MM.1S (cell line): ENCODE results near the gene GBP2.

Experiments
- DNase-seq: peaks from one replicate; pipeline ENCODE4 v3.0.0-alpha.2; 2015
- H2AFZ ChIP-seq: fragments of 300-600 bp; sonication (generic); 2 replicates; pipeline ENCODE4 v1.6.0; 2016; ENCODE audit warnings: antibody characterized with exemption, low read length
- H3F3A ChIP-seq: fragments of 300-600 bp; sonication (generic); 2 replicates; pipeline ENCODE4 v1.6.1; 2016; ENCODE audit warnings: mild to moderate bottlenecking, antibody characterized with exemption, low read length, moderate library complexity, mixed read lengths; ENCODE audit not compliant: insufficient read depth
- H3K27ac ChIP-seq: fragments of 300-600 bp; sonication (generic); 2 replicates; pipeline ENCODE4 v1.5.1; 2016; ENCODE audit warnings: mild to moderate bottlenecking, low read length
- H3K27me3 ChIP-seq: fragments of 300-600 bp; sonication (generic); replicated peaks from 2 replicates; pipeline ENCODE4 v1.6.0; 2016; ENCODE audit warnings: low read length; ENCODE audit not compliant: insufficient read depth
- H3K36me3 ChIP-seq: fragments of 300-600 bp; sonication (generic); replicated peaks from 2 replicates; pipeline ENCODE4 v1.6.1; 2016; ENCODE audit warnings: mild to moderate bottlenecking, low read length, mixed read lengths; ENCODE audit not compliant: insufficient read depth
- H3K4me1 ChIP-seq: fragments of 300-600 bp; sonication (generic); 2 replicates; pipeline ENCODE4 v1.6.1; 2016; ENCODE audit warnings: low read length, mixed read lengths
- H3K4me2 ChIP-seq: fragments of 300-600 bp; sonication (generic); 2 replicates; pipeline ENCODE4 v1.6.0; 2016; ENCODE audit warnings: low read depth, low read length
- H3K4me3 ChIP-seq: fragments of 300-600 bp; sonication (generic); 2 replicates; pipeline ENCODE4 v1.5.1; 2016; ENCODE audit warnings: low read length, mixed read lengths
- H3K79me2 ChIP-seq: fragments of 300-600 bp; sonication (generic); 2 replicates; pipeline ENCODE4 v1.6.1; 2016; ENCODE audit warnings: mixed run types, low read length, mixed read lengths
- H3K9ac ChIP-seq: fragments of 300-600 bp; sonication (generic); 2 replicates; pipeline ENCODE4 v1.6.1; 2016; ENCODE audit warnings: low read length, mixed read lengths
- H3K9me2 ChIP-seq: fragments of 300-600 bp; sonication (generic); replicated peaks from 2 replicates; pipeline ENCODE4 v1.6.1; 2016; ENCODE audit warnings: mild to moderate bottlenecking, low read length, mixed read lengths; ENCODE audit not compliant: insufficient read depth
- H3K9me3 ChIP-seq: fragments of 300-600 bp; sonication (generic); replicated peaks from 2 replicates; pipeline ENCODE4 v1.6.1; 2016; ENCODE audit warnings: mild to moderate bottlenecking, low read length, mixed read lengths; ENCODE audit not compliant: insufficient read depth
- H4K20me1 ChIP-seq: fragments of 300-600 bp; sonication (generic); 2 replicates; pipeline ENCODE4 v1.6.1; 2016; ENCODE audit warnings: mild to moderate bottlenecking, low read length, moderate library complexity, mixed read lengths; ENCODE audit not compliant: insufficient read depth
- CTCF ChIP-seq: fragments of 300-600 bp; sonication (generic); IDR thresholded peaks from 2 replicates; pipeline ENCODE4 v1.5.1; 2016; ENCODE audit warnings: antibody characterized with exemption, low read length, mixed read lengths
- EZH2 ChIP-seq: fragments of 300-600 bp; sonication (generic); optimal IDR thresholded peaks from 2 replicates; pipeline ENCODE3; 2017; ENCODE audit warnings: low read depth, mild to moderate bottlenecking, antibody characterized with exemption, low read length, mixed read lengths
- EZH2phosphoT487 ChIP-seq: fragments of 300-600 bp; sonication (generic); IDR thresholded peaks from 2 replicates; pipeline ENCODE4 v1.6.1; 2018; ENCODE audit warnings: antibody characterized with exemption, low read length

Gene GBP2

DNA sequence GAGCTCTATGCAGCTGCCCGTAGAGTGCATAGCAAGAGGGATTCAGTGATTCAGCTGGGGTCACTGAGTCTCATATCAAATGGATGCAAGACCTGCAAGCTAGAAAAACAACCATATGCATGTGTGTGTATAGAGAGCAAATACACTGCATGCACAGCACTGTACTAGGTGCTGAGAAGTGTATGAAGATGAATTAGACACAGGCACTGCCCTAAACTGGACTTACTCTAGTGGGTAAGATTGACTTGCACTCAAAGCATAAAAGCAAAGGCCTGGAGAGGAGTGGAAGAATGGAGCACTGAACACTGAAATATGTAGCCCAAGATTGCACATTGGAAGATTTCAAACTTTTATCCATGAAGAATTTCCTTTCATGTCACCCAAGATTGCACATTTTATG, 55.4 kb downstream of the GBP2 start:
- H3K36me3 ChIP-seq, result no peaks in the 10 kb centered on the region
- no peaks in the 10 kb centered on the region for H3K9me3 ChIP-seq
- H3K9ac ChIP-seq, result no peak overlapping the region
- H3K4me1 ChIP-seq, result 0 out of 2 replicates have a peak, but pooled peaks cover 1% of the 10 kb centered on the region
- no peaks in the 10 kb centered on the region for H3K27me3 ChIP-seq
- TF ChIP-seq EZH2 (no peak), EZH2phosphoT487 (no peak), CTCF (no peak)
- no peaks in the 10 kb centered on the region for H3K9me2 ChIP-seq
- DNase-seq, result no peak
- H2AFZ ChIP-seq, result no peak overlapping the region
- no peak overlapping the region for H3K4me3 ChIP-seq
- H3K79me2 ChIP-seq, result no peaks in the 10 kb centered on the region
- H3F3A ChIP-seq, result no peaks in the 10 kb centered on the region
- no peaks in the 10 kb centered on the region for H4K20me1 ChIP-seq
- H3K4me2 ChIP-seq, result no peak overlapping the region
- H3K27ac ChIP-seq, result no peak overlapping the region

DNA sequence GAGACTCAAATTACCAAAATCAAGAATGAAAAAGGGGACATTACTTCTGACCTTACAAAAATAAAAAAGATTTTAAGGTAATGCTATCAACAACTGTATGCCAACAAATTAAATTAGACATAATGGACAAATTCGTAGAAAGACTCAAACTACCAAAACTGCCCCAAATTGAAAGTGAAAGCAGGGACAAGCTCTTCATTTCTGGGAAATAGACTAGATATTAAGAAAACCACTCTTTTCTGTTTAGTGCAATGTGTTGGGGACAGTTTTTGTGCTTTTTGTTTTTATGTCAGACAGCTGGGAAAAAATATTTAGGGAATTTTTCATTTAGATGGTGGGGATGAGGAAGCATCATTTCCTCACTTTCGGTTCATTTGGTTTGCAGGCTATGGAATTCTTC, 56.0 kb downstream of the GBP2 start:
- H3K9ac ChIP-seq, result no peak overlapping the region; the same call in 1 of the 2 replicates
- TF ChIP-seq EZH2phosphoT487, result no peak
- no peak for TF ChIP-seq CTCF
- no peak for TF ChIP-seq EZH2
- no peaks in the 10 kb centered on the region for H4K20me1 ChIP-seq
- H3K36me3 ChIP-seq, result no peaks in the 10 kb centered on the region
- H2AFZ ChIP-seq, result peak overlapping the region; percentile 50
- H3K4me3 ChIP-seq, result peak overlapping the region; percentile 26; the same call in 1 of the 2 replicates
- peak; percentile 52 for DNase-seq
- H3K9me2 ChIP-seq, result no peaks in the 10 kb centered on the region
- no peaks in the 10 kb centered on the region for H3K9me3 ChIP-seq
- H3K4me1 ChIP-seq, result 0 out of 2 replicates have a peak, but pooled peaks cover 3% of the 10 kb centered on the region
- H3K4me2 ChIP-seq, result peak overlapping the region; percentile 48
- no peaks in the 10 kb centered on the region for H3F3A ChIP-seq
- H3K27me3 ChIP-seq, result no peaks in the 10 kb centered on the region
- H3K79me2 ChIP-seq, result no peaks in the 10 kb centered on the region
- H3K27ac ChIP-seq, result no peak overlapping the region

- H3K4me3 ChIP-seq, result no peak overlapping the region
- no peaks in the 10 kb centered on the region for H3F3A ChIP-seq
- 0 out of 2 replicates have a peak, but pooled peaks cover 6% of the 10 kb centered on the region for H3K4me1 ChIP-seq
- no peaks in the 10 kb centered on the region for H4K20me1 ChIP-seq
- no peaks in the 10 kb centered on the region for H3K27me3 ChIP-seq
- H2AFZ ChIP-seq, result no peak overlapping the region
- no peaks in the 10 kb centered on the region for H3K79me2 ChIP-seq
- H3K9me3 ChIP-seq, result no peaks in the 10 kb centered on the region
- DNase-seq, result no peak
- TF ChIP-seq CTCF, result no peak
- no peak for TF ChIP-seq EZH2
- TF ChIP-seq EZH2phosphoT487, result no peak
- no peaks in the 10 kb centered on the region for H3K9me2 ChIP-seq
- H3K27ac ChIP-seq, result no peak overlapping the region
- H3K9ac ChIP-seq, result no peak overlapping the region
- H3K4me2 ChIP-seq, result no peak overlapping the region
- no peaks in the 10 kb centered on the region for H3K36me3 ChIP-seq
These were observed 57.6 kb downstream of the GBP2 start for GRCh38 chr1:89068291-89068690.
